Liver (tissue), 9 donors: ENCODE data around the gene PBX4. TPM values are rescaled to one million over a fixed set of nuclear protein-coding genes. Genes with fewer than 3 reads are reported as not detected.

ENCODE experiments used
- DNase-seq: peaks from one replicate; pipeline ENCODE4 v3.0.0-alpha.2; 2017; ENCODE audit warnings: low spot score
- H3K27ac ChIP-seq, 2 donors: one replicate each; pipeline ENCODE4 v1.7.0; 2013; ENCODE audit warnings: inconsistent platforms in 2 of 2, low read length in 2 of 2, control low read depth in 1 of 2, low read depth in 1 of 2, mild to moderate bottlenecking in 1 of 2
- H3K27me3 ChIP-seq, 4 donors: one replicate each; pipeline versions ENCODE4 v1.6.1 to v1.7.0; 2013; ENCODE audit warnings: low read length in 3 of 4, inconsistent platforms in 1 of 4, mild to moderate bottlenecking in 1 of 4, moderate library complexity in 1 of 4; ENCODE audit not compliant: control insufficient read depth in 4 of 4, insufficient read depth in 4 of 4
- H3K36me3 ChIP-seq, 4 donors: one replicate each; pipeline versions ENCODE4 v1.6.1 to v1.7.0; 2013; ENCODE audit warnings: low read length in 3 of 4, mild to moderate bottlenecking in 3 of 4, low read depth in 1 of 4, moderate library complexity in 1 of 4; ENCODE audit not compliant: control insufficient read depth in 4 of 4, insufficient read depth in 3 of 4
- H3K4me1 ChIP-seq, 4 donors: one replicate each; pipeline versions ENCODE4 v1.6.1 to v1.7.0; 2013; ENCODE audit warnings: low read length in 3 of 4, mild to moderate bottlenecking in 3 of 4, moderate library complexity in 1 of 4; ENCODE audit not compliant: control insufficient read depth in 4 of 4, insufficient read depth in 4 of 4
- H3K4me3 ChIP-seq, 3 donors: one replicate each; pipeline versions ENCODE4 v1.6.1 to v1.7.0; 2013; ENCODE audit warnings: low read length in 3 of 3, control low read depth in 1 of 3, low read depth in 1 of 3, mild to moderate bottlenecking in 1 of 3
- H3K9ac ChIP-seq, 2 donors: one replicate each; pipeline ENCODE4 v1.7.0; 2013; ENCODE audit warnings: low read length in 2 of 2, mild to moderate bottlenecking in 2 of 2, moderate library complexity in 2 of 2, control low read depth in 1 of 2, low read depth in 1 of 2
- H3K9me3 ChIP-seq, 4 donors: one replicate each; pipeline versions ENCODE4 v1.6.1 to v1.7.0; 2013; ENCODE audit warnings: low read length in 3 of 4; ENCODE audit not compliant: control insufficient read depth in 4 of 4
- EGR1 ChIP-seq, 2 donors: IDR thresholded peaks; 2 replicates each; pipeline ENCODE4 v1.6.1; 2016 to 2018; ENCODE audit warnings: antibody characterized with exemption in 2 of 2, low read depth in 2 of 2
- FOXA1 ChIP-seq: IDR thresholded peaks from 2 replicates; pipeline ENCODE4 v1.6.1; 2016; ENCODE audit warnings: antibody characterized with exemption
- GABPA ChIP-seq, 2 donors: IDR thresholded peaks in 1 of 2; conservative IDR thresholded peaks in 1 of 2; 2 replicates each; pipeline ENCODE4 v1.6.1; 2016; ENCODE audit warnings: antibody characterized with exemption in 2 of 2, mild to moderate bottlenecking in 1 of 2, moderate library complexity in 1 of 2
- HNF4A ChIP-seq, 2 donors: conservative IDR thresholded peaks; 2 replicates each; pipeline ENCODE4 v1.6.1; 2016; ENCODE audit warnings: antibody characterized with exemption in 2 of 2, mild to moderate bottlenecking in 2 of 2
- JUND ChIP-seq, 2 donors: IDR thresholded peaks; 2 replicates each; pipeline ENCODE4 v1.6.1; 2016; ENCODE audit warnings: antibody characterized with exemption in 2 of 2
- MAX ChIP-seq: IDR thresholded peaks from 2 replicates; pipeline ENCODE4 v1.6.1; 2016; ENCODE audit warnings: antibody characterized with exemption
- NR2F2 ChIP-seq: IDR thresholded peaks from 2 replicates; pipeline ENCODE4 v1.6.1; 2016; ENCODE audit warnings: antibody characterized with exemption
- REST ChIP-seq: IDR thresholded peaks from 2 replicates; pipeline ENCODE4 v1.6.1; 2016; ENCODE audit warnings: antibody characterized with exemption, mild to moderate bottlenecking
- RXRA ChIP-seq, 2 donors: IDR thresholded peaks; 2 replicates each; pipeline ENCODE4 v1.6.1; 2017 to 2018; ENCODE audit warnings: antibody characterized with exemption in 2 of 2, mild to moderate bottlenecking in 1 of 2
- SP1 ChIP-seq: IDR thresholded peaks from 2 replicates; pipeline ENCODE4 v1.6.1; 2018; ENCODE audit warnings: antibody characterized with exemption, mild to moderate bottlenecking
- TAF1 ChIP-seq: conservative IDR thresholded peaks from 2 replicates; pipeline ENCODE4 v1.6.1; 2016; ENCODE audit warnings: antibody characterized with exemption, mild to moderate bottlenecking
- WGBS: extraction: QIAGEN DNeasy Blood & Tissue Kit; methylation state at CpG from one replicate; pipeline ENCODE4 v1.1.7; 2013; 5-methylcytosine and 5-hydroxymethylcytosine counted together
- polyA plus RNA-seq, 2 donors: library from polyadenylated mRNA; stranded (reverse) in 1 of 2; unstranded in 1 of 2; fragments of 200-250 nt in 1 of 2; fragments of >200 nt in 1 of 2; fragmentation: Nextera tagmentation in 1 of 2; extraction: Ambion mirVana in 1 of 2; gene quantifications; one replicate each; pipeline versions ENCODE4 v1.2.1 to v1.2.3, GENCODE V29; 2013 to 2015
- total RNA-seq, 2 donors: library from RNA; depleted of rRNA; stranded (reverse); fragments of >200 nt; gene quantifications; one replicate each; pipeline ENCODE4 v1.2.3, GENCODE V29; 2014
- TF ChIP-seq, protein P1 (sequence below): fragments of 150-350 bp; IDR thresholded peaks from 2 replicates; pipeline ENCODE4 v1.5.1; 2017; ENCODE audit warnings: improper control_type of control experiment, low read depth, low read length; ENCODE audit not compliant: missing input control
- donor health status: healthy.
- donor health status: healthy.
- donor health status: healthy.
- donor health status: healthy.
- donor health status: healthy.

The PBX4 gene
- total and polyA plus RNA-seq, 4 donors: 0.19 to 0.59 (median 0.21) TPM; not detected in 1

GRCh38 chr19:19539698-19540063 is 78.8 kb downstream of the PBX4 start:
- H3K36me3 ChIP-seq: no peaks in the 10 kb centered on the region
- H3K27me3 ChIP-seq: peaks cover 0 to 8% (median 2%) of the 10 kb centered on the region in 4 donors
- 29% methylated on average over 19 of the region's 19 CpGs for WGBS
- H3K9ac ChIP-seq: no peak overlapping the region
- TF ChIP-seq EGR1 (IDR thresholded peaks at IDR 0.05; ENCODE audit: low read depth in 2 of 2) (no peak), JUND (IDR thresholded peaks at IDR 0.05) (no peak), MAX (no peak), HNF4A (conservative IDR thresholded peaks at IDR 0.05) (no peak), TAF1 (no peak), GABPA (IDR thresholded peaks at IDR 0.05 in 1 of 2, conservative IDR thresholded peaks at IDR 0.05 in 1 of 2) (no peak), SP1 (no peak), REST (no peak)
- TF ChIP-seq, protein P1, sequence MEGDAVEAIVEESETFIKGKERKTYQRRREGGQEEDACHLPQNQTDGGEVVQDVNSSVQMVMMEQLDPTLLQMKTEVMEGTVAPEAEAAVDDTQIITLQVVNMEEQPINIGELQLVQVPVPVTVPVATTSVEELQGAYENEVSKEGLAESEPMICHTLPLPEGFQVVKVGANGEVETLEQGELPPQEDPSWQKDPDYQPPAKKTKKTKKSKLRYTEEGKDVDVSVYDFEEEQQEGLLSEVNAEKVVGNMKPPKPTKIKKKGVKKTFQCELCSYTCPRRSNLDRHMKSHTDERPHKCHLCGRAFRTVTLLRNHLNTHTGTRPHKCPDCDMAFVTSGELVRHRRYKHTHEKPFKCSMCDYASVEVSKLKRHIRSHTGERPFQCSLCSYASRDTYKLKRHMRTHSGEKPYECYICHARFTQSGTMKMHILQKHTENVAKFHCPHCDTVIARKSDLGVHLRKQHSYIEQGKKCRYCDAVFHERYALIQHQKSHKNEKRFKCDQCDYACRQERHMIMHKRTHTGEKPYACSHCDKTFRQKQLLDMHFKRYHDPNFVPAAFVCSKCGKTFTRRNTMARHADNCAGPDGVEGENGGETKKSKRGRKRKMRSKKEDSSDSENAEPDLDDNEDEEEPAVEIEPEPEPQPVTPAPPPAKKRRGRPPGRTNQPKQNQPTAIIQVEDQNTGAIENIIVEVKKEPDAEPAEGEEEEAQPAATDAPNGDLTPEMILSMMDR: no peak
- H3K27ac ChIP-seq: no peak overlapping the region
- peaks cover 0 to 9% (median 6%) of the 10 kb centered on the region in 4 donors for H3K4me1 ChIP-seq
- DNase-seq: no peak
- no peak overlapping the region for H3K4me3 ChIP-seq
- H3K9me3 ChIP-seq: peaks cover 0 to 3% (median 0%) of the 10 kb centered on the region in 4 donors

DNA sequence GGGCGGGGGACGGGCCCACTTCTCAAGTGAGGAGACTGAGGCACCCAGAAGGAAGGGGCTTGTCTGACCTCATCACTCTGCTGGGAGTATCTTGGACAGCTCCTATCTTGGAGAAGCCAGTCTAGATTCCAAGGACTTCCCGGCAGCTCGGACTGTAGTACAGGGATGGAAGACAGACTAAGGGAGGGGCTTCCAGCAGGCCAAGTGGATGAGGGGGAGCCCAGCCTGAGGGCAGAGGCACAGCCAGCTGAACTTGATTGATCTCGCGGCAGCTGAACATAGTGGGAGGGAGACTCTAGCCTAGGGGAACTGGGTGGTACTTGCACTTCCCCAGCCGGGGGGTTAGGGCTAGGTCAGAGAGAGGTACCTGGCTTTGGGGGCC is 79.7 kb downstream of the PBX4 start:
- 34% methylated on average over 7 of the region's 7 CpGs for WGBS
- Histone ChIP-seq H3K4me1 (peaks cover 0 to 9% (median 6%) of the 10 kb centered on the region in 4 donors), H3K9me3 (peaks cover 0 to 3% (median 0%) of the 10 kb centered on the region in 4 donors), H3K27me3 (peaks cover 0 to 8% (median 2%) of the 10 kb centered on the region in 4 donors), H3K9ac (no peak overlapping the region), H3K36me3 (no peaks in the 10 kb centered on the region), H3K4me3 (no peak overlapping the region), H3K27ac (no peak overlapping the region)
- no peak for DNase-seq
- TF ChIP-seq FOXA1: no peak
- TF ChIP-seq RXRA (IDR thresholded peaks at IDR 0.05): no peak
- no peak for TF ChIP-seq MAX
- TF ChIP-seq NR2F2: no peak
